GM18498 (cell line): ENCODE data around the gene ARHGAP42.
"Not testable (repeated sequence)": the region's sequence is repeated elsewhere in the genome, so short reads cannot be mapped to it uniquely, and the experiment has no call there.

Experiments
- ATAC-seq: cut with Tn5 transposase; IDR thresholded peaks from one replicate; pipeline ENCODE4 v1.9.1; 2021; ENCODE audit warnings: mild to moderate bottlenecking, moderate library complexity; ENCODE audit not compliant: unreplicated experiment

The ARHGAP42 gene

DNA sequence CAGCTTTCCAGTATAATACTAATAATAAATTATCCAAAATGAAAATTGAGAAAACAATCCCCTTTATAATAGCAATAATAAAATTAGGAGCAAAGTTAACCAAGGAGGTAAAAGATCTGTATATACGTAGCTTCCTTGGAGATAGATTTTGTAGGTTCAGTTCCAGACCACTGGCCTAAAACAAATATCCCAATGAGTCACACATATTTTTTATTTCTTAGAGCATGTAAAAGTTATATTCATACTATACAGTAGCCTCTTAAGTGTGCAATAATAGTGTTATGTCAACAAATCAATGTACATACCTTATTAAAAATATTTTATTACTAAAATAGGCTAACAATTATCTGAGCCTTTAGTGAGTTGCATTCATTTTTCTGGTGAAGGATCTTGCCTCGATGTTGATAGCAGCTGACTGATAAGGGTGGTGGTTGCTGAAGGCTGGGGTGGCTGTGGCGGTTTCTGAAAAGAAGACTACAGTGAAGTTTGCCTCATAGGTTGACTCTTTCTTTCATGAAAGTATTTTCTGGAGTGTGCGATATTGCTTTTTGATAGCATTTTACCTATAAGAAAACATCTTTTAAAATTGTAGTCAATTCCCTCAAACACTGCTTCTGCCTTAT lies 178.5 kb downstream of the ARHGAP42 start:
- no peak for ATAC-seq

DNA sequence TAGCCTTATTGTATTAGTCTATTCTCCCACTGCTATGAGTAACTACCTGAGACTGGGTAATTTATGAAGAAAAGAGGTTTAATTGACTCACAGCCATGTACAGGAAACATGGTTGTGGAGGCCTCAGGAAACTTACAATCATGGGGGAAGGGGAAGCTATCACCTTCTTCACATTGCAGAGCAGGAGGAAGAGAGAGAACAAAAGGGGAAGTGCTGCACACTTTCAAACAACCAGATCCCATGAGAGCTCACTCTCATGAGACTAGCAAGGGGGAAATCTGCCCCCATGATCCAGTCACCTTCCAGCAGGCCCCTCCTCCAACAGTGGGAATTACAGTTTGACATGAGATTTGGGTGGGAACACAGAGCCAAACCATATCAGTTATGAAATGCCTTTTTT lies 179.4 kb downstream of the ARHGAP42 start:
- peak; percentile 61 for ATAC-seq

DNA sequence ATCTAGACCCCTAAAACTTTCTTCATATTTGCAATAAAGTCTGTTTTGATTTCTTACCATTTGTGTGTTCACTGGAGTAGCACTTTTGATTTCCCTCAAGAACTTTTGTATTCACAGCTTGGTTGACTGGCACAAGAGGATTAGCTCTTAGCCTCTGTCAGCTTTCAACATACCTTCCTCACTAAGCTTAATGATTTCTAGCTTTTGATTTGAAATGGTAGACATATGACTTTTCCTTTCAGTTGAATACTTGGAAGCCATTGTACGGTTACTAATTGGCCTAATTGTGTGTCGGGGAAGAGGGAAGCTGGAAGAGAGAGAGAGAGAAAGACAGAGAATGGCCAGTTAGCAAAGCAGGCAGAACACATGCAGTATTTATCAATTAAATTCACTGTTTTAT lies 180.5 kb downstream of the ARHGAP42 start:
- no peak for ATAC-seq

DNA sequence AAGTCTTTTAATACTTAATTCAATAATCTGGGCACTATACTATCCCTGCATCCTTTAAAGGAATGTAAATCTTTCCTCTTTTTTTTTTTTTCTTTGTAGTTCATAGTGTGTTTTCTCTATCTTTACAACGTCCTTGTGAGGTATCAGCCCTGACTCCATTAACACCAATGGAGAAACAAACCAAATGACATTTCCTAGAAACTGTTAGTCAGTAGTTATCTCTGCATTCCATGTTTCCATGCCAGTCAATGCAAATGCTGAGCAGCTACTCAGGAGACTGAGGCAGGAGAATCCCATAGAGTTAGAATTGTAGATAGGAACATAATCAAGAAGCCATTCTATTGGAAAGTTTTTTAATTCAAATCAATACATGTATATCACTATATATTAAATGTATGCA lies 182.2 kb downstream of the ARHGAP42 start:
- ATAC-seq: no peak

DNA sequence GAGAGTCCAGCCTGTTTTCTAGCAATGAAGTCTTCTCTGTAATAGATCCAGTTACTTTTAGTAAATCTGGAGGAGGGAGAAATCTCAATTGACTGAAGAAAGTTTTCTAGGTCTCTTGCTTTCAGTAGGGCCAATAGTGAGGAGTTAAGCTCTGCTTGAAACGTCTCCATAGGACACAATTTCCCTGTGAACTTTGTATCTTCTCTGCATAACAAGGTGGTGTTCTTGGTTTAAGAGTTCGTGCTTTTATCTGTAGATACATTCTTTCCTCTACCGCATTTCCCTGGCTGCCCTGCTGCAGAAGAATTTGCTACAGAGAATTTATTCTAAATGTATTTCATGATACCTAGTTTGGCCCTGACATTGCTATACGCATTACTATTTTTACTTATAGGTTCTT lies 183.1 kb downstream of the ARHGAP42 start:
- ATAC-seq: no peak

DNA sequence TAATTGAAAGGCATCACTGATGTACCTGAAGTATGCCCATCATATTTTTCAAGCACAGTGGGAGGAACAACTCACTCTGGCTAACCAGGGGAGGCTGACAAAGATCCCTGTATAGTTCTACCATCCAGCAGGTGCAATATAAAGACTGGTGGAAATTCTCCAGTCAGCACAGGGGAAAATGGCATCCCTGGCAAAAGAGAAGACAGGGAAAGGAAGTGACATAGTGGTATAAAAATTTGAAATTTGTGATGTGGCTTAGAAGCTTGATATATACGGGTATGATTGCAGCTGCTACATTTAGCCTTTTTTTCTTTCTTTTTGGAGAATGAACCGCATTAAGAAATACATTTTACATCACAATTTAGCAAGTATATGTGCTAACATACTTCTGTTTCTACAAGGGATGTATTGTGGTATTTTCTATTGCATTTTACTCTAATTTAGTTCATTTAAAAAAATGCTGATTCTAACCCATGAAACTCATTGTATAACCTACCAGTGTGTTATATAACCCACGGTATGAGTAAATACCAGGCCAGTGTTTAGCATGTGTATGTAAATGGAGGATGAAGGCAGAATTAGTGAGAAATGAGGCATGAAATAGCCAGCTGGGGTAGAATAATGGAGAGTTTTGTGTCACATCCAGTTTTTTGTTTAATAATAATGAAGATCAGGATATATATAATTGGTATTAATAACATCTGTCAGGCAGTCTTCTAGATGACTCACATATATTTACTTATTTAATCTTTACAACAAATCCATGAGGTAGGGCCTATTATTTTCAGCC lies 186.1 kb downstream of the ARHGAP42 start:
- no peak for ATAC-seq

DNA sequence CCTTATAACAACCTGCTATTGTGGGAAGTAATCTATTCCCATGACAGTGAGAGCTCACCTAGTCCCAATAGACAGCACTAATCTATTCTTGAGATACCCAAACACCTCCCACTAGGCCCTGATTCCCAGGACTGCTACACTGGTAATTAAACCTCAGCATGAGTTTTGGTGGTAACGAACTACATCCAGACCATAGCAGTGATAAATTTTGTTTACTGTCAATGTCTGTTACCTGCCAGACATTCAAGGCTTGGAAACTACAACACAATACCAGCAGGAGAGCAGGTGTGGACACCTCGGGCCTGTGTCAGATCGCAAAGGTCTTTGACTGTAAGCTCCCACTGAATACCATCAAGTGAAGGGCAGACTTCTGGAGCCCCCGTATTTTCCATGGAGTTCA lies 187.1 kb downstream of the ARHGAP42 start:
- no peak for ATAC-seq

DNA sequence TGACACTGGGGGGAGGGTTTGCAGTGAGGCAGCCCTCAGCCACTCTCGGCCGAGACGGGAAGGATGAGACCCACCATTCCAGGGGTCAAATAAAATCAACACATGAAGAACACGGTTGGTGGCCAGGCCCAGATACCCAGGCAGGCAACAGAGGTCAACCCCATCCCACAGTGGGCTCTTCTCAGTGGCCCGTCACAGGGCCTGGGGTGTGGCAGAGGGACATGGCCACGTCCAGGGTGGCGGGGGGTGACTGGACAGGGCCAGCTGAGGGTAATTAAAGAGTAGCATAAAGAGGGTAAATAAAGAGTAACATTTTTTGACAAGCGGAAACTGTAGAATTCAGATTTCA lies 188.4 kb downstream of the ARHGAP42 start:
- no peak for ATAC-seq

DNA sequence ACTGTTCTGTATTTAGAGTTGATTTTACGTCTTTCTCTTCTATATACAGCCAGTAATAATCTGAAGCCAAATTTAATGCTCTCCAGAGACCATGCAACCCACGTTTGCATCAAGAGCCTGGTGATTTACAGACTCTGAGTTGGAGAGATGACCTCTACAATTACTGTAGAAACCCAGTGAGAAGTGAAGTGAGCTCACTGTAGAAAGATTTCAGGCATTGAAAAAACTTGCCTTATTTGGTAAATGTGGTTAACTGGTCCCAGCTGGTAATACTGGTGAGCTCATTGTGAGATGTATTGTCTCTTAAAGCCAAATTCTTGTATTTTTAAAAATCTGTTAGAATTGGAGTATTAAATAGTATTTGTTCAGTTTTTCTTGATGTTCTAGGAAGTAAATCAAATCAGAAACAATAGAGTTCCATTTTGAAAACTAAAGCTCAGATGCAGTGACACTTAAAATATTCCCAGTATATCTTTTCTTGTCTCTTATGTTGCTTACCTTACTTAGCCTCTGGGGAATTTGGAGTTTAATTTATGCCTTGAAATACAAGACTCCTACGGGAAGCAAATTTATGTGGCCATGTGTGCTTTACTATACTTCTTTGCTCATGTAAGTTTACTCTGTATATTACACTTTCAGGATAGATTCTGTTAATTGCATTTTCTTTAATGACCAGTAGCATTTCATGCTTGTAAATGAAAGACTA lies 189.9 kb downstream of the ARHGAP42 start:
- ATAC-seq: peak; percentile 90

DNA sequence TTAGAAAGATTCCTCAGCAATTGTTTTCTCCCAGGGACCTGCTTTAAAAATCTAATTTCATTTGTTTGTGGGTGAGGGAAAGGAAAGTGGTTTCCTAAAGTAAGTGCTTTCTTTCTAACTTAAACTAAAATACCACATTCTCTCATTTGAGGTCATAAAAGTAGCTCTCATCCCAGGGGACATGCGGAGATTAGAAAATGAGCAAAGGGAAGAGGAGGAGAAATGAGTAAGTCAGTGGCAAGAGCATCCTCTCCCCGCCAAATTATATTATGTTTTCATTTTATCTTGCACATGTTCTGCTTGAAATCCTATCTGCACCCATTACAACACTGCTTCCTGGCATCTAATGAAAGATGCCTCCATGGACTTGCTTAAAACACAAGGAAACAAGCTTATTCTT lies 191.4 kb downstream of the ARHGAP42 start:
- ATAC-seq: no peak

DNA sequence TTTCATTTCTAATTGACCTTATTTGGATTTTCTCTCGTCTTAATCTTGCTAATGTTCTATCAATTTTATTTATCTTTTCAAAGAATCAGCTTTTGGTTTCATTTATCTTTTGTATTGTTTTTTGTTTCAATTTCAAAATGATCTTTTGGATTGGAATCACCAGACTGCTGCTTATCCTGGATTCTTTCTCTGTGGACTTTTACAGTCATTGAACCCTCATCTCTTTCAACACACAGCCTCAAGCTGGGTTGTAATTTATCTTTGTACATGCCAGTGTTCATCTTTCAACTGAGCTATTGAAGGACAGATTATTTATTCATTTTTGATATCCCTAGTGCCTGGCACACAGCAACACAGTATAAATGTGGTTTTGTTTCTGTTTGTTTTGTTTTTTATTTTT lies 195.9 kb downstream of the ARHGAP42 start:
- ATAC-seq: no peak

DNA sequence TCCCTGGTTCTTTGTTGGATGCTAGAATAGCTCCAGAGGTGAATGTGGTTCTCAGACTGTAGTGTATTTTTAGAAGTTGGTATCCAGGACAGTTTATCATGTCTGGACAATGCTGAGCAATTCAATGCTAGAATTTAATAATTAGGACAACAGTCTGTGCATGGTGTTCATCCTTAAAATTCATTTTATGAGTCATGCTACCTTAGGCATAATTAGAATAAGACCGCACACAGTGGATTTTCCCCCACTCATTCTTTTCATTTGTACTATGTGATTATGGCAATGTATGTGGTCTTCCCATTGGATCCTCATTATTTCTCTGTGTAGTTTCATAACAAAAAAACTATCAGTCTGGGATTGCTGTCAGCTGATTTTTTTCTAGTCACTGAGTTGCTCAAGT lies 196.7 kb downstream of the ARHGAP42 start:
- no peak for ATAC-seq

DNA sequence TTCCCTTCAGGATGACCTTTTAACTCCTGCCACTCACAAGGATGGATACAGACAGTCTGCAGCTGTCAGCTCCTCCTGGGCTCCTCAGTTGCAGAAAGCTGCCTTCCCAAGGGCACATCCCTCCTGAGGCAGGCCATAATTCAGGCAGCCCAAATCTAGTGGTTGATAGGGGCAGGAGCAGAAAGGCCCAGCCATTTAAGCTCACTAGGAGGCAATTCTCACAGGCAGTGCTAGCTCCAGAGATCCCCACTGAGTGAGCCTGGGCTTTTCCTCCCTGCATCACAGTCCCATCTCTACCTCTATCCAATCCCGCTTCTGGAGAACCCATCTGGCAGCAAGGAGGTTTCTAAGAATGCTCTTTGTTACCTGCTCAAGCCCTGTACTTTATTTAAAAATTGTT lies 200.6 kb downstream of the ARHGAP42 start:
- no peak for ATAC-seq

DNA sequence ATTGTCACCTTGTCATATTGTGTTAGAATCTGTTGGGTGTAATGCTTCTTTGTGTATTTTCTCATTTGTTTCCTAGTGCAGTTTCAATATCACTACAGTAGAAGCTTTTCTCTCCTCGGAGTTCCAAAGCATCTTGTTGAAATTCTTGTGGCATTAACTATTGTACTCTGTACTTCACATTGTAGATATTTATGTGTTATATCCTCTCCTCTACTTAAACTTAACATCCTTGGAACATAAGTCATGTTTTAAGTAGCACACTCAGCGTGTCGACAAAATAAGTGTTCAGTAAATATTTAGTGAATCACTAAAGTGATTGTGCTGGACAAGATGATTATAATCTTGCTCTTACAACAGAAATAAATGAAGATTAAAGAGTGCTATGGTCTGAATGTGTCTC lies 201.7 kb downstream of the ARHGAP42 start:
- no peak for ATAC-seq

DNA sequence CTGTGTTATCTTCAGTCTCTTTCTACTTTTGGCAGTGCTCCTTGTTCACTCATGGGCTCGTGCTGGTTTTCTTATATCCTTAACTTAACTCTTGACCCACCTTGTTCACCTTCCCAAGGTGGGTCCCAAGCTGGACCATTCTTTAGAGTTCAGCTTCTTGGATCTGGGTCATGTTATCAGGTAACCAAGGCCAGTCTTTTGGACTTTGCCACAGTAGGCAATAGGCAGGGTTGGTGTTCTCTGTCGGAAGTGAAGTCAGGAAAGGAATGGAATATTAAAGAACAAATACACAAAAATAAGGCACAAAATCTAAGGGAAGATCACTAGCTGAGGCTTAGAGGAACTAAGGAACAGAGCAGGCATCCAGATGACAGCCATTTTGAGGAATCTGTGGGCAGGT lies 202.7 kb downstream of the ARHGAP42 start:
- no peak for ATAC-seq

DNA sequence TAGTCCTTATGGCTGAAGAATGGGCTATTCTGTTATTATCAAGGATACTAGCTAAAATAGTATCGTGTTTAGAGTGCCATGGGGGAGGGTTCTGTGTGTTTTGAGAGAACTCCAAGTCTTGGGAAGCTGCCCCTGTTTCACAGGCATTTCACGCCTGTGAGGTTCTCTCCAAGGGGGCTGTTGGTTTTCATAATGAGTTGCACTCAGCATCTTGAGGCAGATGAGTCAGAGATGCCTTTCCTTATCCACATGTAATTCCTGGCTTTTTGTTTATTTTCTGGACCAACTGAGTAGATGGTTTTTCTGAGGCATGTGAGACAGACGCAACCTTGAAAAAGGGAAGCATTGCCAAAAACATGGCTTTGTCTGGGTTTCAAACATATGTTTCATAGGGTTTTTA lies 203.7 kb downstream of the ARHGAP42 start:
- ATAC-seq: no peak

DNA sequence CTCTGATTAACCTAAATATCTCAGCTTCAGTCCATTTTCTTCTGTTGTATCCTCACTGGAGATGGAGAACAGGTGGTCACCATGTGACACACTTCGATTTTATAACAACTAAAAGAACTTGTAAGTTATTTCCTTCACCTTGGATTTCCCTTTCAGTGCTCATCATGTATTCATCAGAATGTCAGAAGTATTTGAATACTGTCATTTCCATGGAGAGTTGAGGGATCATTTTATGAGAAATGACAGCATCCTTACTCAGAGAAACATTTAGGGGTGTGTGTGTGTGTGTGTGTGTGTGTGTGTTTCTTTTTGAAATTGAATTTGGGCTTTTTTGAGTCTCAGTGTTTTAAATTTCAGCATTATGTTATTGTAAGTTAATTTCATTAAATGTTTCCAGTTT lies 205.8 kb downstream of the ARHGAP42 start:
- no peak for ATAC-seq

DNA sequence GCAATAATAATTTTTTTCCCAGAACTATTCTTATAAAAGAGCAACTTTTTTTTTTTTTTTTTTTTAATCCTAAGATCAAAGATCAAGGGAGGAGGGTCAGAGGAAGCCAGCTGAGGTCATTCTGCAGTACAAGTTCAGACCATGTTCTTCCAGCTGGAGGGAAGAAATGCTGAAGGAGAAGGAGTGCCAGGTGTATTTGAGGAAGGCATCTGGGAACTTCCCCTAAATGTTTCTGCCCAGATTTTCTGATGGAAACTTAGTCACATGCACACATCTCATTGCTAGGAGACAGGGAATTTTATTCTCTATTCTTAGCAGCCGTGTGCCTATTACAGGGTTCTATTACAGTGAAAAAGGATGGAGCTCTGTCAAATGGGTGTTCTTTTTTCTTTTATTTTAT lies 208.4 kb downstream of the ARHGAP42 start:
- ATAC-seq: no peak

DNA sequence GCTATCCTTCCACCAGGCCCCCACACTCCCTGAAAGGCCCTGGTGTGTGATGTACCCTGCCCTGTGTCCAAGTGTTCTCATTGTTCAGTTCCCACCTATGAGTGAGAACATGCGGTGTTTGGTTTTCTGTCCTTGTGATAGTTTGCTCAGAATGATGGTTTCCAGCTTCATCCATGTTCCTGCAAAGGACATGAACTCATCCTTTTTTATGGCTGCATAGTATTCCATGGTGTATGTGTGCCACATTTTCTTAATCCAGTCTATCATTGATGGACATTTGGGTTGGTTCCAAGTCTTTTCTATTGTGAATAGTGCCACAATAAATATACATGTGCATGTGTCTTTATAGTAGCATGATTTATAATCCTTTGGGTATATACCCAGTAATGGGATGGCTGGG lies 208.9 kb downstream of the ARHGAP42 start:
- ATAC-seq: not testable (repeated sequence)

DNA sequence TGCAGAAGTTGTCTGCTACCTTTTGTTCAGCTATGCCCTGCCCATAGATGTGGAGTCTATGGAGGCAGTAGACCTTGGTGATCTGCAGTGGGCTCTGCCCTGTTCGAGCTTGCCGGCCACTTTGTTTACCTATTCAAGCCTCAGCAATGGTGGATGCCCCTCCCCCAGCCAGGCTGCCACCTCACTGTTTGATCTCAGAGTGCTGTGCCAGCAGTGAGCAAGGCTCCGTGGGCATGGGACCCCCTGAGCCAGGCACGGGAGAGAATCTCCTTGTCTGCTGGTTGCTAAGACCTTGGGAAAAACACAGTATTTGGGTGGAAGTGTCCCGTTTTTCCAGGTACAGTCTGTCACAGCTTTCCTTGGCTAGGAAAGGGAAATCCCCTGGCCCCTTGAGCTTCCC lies 214.4 kb downstream of the ARHGAP42 start:
- not testable (repeated sequence) for ATAC-seq

DNA sequence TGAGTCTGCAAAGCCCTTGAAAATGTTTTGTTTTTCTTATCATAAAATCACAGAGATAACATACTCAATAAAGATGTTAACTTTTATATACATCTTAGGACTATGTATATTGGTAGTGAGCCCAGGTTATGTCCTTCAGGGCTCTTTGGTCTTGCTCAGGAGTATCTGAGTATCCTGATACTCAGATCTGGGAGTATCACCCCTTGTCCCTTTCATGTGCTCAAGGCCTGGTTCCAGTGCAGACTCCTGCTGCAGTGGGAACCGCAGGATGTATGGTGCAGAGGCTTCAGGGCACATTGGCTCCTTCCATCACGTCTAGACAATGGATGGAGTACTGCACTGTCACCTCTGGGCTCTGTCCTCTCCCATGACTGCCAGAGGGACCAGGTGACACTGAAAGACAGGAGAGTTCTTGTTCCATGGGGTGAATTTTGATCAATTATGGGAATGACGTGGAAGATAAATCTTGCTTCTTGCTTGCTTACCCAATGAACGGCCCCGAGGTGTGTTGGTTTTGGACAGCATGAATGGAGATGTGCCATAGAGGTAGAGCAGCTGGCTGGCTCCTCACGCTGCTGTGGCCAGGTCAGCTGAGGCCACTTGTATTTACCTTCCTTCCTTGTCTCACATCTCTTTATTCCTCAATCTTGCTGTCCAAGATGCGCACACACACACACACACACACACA lies 215.5 kb downstream of the ARHGAP42 start:
- no peak for ATAC-seq

DNA sequence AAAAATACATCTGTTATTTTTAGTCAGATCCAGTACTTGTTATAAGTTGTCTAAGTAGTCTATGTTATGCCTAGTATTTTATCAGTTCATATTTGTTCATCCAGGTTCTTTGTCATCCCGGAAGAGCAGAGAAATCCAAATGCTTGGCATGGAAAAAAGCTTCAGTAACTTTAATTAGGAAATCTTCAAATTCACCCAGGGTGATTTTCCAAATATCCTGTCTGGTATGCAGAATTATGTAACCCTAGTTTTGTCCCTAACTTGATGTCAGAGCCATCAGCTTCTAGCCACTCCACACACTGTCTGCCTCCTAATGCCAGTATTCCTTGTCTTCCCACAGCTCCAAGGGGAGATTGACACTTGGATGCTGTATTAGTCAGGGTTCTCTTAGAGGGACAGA lies 216.2 kb downstream of the ARHGAP42 start:
- ATAC-seq: no peak
